Endothelial cell of hepatic sinusoid (primary cell): Measurements from ENCODE around the gene NTM.

Source experiments
- in situ Hi-C: cut with HindIII; loops from 2 replicates; pipeline ENCODE4 v1.10.0; 2017; ENCODE audit warnings: low sequenced_read_pairs

The NTM gene

GRCh38 chr11:131871006-131871405, 500.6 kb downstream of the NTM start:
- in situ Hi-C loops = loop anchor here (5.0 kb wide), 1 partner anchor 36 kb away; no protein-coding TSS in a partner anchor

GRCh38 chr11:131874070-131874469, 503.7 kb downstream of the NTM start:
- in situ Hi-C loops = loop anchor here (5.0 kb wide), 1 partner anchor 33 kb away; no protein-coding TSS in a partner anchor

DNA sequence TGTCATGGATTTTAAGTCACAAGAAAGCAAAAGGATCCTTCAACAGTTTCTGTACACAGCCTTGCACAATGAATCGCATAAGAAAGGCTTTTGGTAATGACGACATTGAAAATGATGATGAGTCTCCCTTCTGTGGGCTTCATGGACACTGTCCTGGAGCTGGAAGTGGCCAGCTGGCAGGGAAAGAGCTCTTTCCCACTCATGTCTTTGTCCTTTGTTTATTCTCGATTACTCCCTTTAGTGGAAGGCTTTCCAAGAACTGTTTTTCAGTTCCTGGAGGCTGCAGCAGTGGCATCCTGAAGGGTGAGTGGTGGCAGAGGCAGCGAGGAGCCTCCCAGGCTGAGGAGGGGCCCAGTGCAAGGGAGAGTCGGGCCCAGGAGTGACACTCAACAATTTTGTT, 505.2 kb downstream of the NTM start:
- in situ Hi-C loops = no loop called here

GRCh38 chr11:131877246-131877942, 507.0 kb downstream of the NTM start:
- in situ Hi-C loops = no loop called here

DNA sequence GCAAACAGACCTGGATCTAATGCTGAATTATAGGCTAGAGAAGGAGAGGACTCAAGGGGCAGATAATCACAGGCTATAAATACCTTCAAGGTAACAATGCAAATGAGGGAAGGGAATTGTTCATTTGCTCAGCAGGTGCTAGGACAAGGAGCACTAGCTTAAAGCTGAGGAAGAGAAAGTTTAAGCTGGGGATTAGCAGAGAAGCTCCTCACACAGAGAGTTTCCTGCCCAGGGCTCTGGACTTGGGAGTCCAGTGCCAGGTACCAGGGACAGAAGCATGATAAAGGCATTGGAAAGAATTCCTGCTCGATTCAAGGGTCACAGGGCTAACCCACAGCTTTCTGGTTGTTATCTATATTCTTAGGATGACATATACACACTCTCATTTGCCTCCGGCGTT, 509.9 kb downstream of the NTM start:
- in situ Hi-C loops = no loop called here

DNA sequence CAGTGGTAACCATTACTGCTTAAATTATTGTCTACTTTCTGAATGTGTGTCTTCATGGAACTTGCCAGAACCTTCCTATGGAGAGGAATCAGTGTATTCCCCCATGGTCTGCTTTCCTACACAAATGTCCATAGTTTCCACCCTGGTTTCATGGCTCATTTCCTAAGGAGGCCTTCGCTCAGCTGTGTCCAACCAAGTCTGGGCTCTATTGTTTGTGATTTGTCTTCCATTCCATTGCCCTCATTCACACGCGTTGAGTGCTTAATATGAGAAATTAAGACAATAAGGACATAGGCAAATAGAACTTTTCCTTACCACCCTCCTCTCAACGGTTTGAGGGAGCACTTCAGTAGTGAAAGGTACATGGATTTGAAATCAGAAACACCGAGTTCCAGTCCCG, 510.6 kb downstream of the NTM start:
- in situ Hi-C loops = no loop called here

DNA sequence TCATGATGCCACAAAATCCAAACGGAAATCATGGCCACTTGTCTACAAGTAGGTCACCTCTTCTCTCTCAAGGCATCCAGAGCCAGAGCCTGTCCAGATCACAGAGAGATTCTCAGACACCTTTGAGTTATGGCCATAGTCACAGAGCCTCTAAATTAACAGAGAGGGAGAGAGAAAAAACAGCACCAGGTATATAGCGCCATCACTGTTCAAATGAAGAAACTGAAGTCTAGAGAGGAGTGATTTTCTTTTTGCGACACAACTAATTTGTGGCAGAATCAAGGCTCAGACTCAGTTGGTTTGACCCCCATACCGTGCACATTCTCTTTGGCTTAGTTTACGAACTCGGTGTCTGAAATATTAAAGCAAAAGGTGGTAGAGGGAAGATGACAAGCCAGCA, 512.9 kb downstream of the NTM start:
- in situ Hi-C loops = no loop called here

GRCh38 chr11:131884461-131885073, 514.2 kb downstream of the NTM start:
- in situ Hi-C loops = no loop called here

DNA sequence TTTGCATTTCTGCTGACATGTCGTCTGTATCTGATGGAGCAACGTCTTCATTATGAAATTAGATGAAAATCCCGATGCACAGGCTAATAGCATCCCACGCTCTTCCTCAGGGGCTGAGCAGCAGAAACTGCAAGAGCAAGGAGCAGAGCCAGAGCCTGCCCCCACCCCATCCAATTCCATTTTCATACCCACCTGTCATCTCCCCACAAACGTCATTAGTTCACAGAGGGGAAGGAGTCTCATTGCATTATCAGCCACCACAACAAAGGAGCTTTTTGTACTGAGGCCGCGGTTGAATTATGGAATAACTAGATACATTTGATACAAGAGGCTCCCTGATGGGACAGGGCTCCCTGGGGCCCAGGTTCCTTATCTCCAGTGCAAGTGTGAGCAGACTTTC, 515.0 kb downstream of the NTM start:
- in situ Hi-C loops = no loop called here

- in situ Hi-C loops = no loop called here
Observed at GRCh38 chr11:131886201-131886600, 515.8 kb downstream of the NTM start.

- in situ Hi-C loops = no loop called here
Observed at GRCh38 chr11:131888230-131888855, 517.9 kb downstream of the NTM start.

DNA sequence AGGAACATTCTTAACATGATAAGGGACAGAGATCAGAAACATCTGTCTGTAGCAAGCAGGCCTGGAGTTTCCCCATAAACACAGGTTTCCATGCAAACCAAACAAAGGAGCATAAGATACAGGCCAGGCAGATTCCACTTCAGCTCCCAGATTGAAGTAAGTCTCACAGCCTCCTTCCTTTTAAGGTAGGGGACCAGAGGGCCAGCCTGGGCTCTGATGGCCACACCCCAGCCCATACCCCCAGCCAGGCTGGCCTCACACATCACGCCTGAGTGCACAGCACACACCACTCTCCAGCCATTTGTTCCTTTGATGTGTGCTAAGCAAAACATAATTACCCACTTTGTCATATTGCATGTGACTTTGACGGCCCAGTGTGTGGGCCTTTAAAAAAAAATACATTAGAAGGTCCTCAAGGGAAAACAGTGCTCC, 518.7 kb downstream of the NTM start:
- in situ Hi-C loops = no loop called here

GRCh38 chr11:131889760-131890581, 519.6 kb downstream of the NTM start:
- in situ Hi-C loops = no loop called here

DNA sequence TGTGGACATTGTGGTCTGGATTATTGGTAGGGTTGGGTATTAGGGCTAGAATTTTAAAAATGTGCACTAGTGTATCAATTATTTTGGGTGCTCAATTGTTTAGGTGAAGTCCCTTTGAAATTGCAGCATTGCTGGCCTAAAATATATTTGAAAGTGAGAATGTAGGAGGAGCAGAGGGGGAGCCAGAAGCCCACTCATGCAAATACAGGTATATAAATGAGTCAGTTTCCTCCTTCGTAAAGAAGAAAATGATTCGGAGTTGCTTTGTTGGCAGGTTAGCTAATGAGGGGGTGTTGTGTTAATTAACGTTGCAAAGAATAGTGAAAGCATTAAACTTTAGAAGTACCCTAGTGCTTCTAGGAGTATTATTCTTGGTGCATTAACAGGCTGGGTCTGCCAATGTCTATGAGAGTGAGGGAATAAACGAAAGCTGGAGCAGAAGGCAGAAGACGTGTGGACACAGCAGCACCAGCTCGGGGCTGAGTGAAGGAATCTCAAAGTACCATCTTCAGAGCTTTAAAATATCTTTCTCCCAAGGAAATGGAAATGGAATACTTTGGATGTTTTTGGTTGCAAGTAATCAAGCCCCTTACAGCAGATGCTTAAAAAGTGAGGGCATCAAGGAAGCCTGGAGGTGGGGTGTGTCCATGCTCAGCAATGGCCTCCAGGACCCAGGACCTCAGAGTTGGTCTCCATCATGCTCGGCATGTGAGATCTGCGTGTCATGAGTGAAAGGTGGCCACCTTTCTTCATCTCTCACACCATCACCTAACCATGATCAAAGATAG, 522.9 kb downstream of the NTM start:
- in situ Hi-C loops = no loop called here

DNA sequence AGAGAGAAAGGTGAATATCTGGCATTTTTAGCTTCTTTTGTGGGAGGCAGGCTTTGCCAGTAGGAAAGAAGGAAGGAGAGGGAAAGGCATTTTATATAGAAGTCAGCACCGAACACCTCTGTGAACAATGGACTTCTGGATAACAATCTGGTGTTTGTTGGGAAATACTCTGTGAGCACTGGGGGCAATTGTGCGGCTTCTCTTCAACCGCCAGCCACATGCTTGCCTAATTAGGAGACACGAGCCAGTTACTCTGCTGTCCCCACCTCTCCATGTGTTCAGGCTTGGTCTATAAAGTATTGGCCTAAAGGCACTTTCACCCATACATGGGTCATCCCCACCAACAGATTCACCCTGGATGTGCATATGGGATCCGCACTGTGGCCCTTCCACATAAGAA, 523.6 kb downstream of the NTM start:
- in situ Hi-C loops = no loop called here

- in situ Hi-C loops = no loop called here
Observed at GRCh38 chr11:131894615-131895544, 524.5 kb downstream of the NTM start.

DNA sequence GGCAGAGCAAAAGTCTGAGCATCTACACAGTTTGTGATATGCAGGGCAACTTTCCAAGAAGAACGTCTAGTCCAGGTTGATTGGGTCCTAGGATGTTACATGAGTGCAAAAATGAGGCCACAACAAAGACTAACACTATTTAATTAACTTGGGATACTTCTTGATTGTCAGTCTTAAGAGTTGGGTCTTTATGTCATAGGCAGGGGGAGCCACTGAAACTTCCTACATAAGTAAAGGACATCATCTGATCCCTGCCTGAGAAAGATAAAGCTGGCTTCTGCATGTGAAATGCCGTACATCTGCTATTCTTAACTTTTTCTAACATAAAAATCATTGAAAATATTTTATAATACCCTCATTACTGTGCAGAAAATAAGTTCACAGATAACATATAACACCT, 525.5 kb downstream of the NTM start:
- in situ Hi-C loops = no loop called here

- in situ Hi-C loops = no loop called here
Observed at GRCh38 chr11:131896978-131897615, 526.7 kb downstream of the NTM start.

- in situ Hi-C loops = no loop called here
Observed at GRCh38 chr11:131897956-131898355, 527.5 kb downstream of the NTM start.
